ENCODE measurements around the gene TPRN.

Gene TPRN

DNA sequence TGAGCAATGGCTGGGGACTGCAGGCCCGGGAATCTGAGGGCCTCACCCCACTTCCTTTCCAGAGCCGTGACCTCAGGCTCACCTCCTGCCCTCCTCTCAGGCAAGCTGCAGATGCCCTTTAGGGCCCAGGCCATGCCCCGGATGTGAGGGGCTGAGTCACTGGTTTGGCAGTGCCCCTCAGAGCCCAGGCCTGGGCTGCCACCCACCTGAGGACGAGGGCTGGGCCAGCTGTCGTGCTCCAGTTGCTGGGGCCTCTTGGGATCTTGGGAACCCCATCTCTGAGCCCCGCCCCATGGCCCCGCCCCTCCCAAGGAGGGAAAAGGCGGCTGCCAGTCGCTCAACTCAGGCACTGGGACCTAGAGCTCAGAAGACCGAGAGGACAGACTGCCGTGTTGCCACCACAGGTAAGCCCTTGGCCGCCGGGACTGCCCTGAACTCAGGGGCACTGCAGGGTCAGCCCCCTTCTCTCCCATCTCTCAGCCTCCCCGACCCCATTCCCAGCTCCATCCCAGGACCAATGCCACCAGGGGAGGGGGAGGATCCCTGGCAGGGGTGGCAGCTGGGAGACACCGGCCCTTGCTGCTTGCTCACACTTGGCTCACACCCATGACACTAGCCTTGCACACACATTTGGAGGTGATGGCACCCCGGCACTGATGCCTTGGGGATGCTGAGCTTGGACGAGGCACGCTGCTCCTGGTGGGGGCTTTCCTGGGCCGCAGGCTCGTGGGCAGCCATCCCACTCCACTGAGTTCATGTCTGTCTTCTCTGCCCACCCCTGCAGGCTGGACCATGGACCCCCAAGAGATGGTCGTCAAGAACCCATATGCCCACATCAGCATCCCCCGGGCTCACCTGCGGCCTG lies 24.5 kb upstream of the TPRN start, which contains the start of gene CYSRT1:
Gene CYSRT1, plus strand, starts transcription at position 345 of the 865 bp plus-strand sequence. Its CDS starts 448 bp downstream, at position 793.
- no peak for DNase-seq

DNA sequence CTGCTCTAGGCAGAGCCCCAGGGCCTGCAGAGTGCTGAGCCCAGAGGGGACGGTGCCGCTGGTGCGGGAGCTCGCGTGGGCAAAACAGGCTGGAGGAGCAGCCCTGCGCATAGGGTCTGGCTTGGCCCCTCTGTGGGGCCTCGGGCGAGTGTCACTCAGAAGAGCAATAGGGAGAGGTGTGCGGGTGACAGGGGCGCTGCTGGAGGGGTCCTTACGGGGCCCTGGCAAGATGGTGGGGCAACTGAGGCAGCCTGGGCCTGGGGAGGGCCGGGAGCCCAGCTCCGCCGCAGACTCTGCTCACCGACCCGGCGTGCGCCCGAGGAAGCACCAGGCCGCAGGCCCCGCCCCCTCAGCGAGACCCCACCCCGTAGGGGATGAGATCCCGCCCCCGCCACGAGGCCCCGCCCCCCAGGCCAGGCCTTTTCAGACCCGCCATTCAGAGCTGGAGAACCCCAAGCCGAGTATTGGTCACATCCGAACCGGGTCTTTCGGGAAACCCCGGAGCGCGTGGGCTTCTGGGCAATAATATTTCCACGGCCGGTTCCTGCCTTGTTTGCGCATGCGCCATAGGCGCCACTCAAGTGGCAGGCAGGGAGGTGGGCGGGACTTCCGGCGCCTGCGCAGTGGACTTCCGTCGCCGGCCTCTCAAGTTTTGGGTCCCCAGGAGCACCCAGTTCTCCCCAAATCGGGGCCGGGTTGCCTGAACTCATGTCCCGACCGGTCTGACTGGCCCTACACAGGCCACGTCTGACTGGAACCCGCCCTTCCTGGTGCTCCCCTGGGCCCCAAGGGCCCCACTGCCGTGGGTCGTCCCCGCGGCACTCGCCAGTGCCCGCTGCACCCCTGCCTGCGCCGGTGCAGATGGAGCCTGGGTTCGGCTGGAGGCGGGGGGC lies 22.8 kb upstream of the TPRN start:
- DNase-seq, result no peak

DNA sequence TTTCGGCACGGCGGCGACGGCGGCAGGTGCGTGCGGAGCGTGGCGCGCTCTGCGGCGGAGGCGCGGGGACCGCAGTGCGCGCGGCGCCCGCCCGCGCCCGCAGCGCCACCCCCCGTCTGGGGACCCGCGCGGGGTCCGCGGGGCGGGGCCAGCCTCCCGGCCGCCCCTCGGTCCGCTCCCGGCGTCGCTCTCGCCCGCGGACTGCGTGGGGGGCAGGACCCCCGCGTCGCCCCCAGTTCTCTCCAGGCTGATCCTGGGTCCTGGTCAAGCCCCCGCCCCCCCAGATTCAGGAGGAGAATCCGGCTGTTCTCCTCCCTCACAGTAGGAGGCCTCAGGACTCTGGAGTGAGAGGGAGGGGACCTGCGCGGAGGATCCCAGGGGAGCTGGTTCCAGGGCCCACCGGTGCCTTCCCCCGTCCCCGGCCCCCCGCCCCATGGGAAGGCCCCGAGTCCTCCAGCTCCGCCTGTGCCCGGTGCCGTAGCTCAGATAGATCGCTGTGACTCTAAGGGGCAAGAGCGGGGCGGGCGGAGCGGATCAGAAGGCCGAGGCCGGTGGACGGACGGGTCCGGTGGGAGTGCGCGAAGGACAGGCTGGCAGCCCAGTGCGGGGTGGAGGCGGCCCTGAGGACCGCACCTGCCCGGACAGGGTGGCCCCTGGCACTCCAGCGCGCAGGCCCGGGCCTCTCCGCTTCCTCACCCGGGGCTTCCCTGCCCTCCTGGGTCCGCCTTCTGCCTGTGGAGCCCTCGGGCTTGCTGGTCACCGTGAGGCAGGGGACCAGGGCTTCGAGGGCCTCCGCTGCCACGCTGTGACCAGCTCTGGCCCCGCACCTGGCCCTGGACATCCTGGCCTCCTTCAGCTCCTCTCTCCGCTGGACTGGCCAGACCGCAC lies 21.9 kb upstream of the TPRN start, which contains the start of gene RNF208:
Gene RNF208, minus strand, starts transcription at position 51 of the 888 bp plus-strand sequence. CDS start 1,028 bp downstream, outside the sequence.
- no peak for DNase-seq

DNA sequence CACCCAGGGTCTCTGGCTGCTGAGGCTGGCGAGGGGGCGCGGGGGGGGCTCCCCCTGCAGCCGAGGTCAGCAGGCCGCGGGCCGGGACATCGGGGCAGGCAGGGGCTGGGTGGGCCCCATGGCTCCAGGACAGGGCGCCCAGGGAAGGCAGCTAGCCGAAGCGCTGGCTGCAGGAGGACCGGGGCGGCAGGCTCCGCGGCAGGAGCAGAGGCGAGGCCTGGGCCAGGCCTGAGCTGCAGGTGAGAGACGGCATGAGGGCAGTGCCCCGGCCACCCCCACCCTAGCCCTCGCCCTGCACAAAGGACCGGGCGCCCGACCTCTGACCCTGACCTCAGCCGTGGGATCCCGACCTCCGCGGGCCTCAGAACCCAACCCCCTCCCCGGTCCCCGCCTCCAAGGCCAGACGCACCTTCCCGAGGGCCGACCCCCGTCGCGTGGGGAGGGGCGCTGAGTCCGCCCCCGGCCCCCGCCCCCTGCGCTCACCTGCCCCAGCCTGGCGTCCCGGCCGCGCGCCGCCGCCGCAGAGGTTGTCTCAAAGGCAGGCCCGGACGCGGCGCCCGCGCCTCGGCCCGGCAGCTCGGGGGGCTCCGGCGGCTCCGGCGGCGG lies 21.1 kb upstream of the TPRN start:
- DNase-seq, result no peak

DNA sequence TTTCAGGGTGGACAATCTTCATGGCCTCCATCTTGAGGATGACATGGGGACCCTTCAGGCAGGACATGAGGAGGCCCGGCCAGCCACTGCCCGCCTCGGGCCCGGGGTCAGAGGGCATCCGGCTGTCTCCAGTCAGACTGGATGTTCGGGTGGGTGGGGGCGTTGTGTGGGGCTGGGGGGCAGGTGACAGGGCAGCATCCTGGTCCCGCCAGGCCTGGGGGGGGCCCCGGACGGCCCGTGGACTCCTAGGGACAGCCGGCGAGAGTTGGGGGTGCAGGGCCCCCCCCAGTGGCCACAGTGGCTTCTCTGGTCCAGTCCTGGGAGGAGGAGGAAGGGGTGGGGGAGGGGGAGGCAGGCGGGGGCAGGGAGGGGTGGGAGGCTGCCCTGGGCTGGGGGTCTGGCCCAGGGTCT lies 20.6 kb upstream of the TPRN start:
- DNase-seq, result no peak

DNA sequence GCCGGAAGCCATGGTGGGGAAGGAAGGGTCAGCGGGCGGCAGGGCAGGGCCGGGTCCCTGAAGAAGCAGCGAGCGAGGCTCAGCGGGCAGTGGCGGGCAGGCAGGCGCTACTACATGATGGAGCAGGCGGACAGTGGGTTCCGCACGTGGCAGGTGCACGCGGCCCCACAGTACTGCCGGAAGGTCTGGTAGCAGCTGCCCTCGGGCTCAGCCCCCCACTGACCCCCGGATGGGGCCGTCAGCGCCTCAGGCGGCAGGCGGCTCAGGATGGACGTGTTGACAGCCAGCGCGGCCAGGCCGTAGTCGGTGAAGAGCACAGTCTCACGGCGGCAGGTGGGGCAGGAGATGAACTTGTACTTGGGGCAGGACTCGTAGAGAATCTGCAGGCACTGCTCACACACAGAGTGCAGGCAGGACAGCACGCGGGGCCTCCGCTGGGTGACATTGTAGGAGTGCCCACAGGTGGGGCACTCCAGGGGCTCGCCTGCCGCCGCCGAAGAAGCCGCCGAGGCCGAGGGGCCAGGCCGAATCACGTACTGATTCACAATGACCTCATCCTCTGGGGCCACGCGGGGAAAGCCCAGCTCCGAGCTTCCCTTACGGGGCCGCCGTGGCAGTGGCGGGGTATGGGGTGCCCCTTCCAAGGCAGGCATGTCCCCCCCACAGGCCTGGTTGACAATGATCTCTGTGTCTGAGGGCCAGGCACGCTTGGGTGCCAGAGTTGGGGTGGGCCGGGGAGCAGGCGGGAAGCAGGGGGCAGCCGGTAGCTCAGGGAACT lies 20.0 kb upstream of the TPRN start:
- DNase-seq, result no peak

DNA sequence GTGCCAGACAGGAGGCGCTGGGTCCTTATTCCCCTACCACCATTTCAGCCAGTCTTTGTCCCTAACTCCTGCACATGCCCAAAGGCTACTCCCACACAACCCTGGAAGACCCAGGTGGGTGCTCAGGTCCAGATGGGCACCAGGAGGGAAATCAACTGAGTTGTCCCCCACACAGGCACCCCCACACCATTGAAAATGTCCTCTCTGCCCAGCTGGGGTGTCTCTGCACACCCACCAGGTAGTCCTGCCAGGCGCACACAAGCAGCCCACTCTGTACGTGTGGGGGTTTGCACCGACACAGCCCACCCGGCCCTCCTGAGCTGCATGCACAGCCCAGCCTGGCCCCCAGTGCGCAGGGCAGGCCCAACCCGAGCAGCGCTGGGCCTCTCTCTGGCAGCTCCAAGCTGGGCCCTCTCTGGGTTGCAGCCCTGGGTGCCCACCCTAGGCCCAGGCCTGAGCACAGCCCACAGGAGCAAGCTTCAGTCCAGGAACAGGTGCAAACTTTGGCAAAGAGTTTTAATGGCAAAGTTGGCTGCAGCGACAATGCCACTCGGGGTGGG lies 19.3 kb upstream of the TPRN start:
- DNase-seq, result no peak

DNA sequence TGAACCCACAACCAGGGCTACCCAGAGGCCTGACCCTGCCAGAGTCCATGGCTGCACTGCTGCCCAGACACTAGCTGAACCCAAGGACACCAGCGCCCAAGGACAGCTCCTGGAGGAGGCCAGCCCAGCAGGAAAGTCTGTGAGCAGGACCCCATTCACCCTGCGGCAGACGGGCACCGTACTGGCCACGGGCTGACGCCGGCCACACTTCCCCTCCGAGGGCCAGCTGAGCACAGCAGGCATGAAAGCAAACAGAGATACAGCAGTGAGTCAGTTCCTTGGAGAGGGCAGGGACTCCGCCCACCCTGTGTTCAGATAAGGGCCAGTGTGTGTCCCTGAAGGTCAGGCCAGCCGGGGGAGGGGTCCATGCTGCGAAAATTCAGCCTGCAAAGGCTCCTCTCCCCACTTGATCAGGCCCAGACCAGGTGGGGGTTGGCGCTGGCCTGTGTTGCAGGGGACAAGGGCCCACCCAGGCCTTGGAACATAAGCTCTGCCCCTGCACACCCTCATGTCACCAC lies 18.3 kb upstream of the TPRN start:
- DNase-seq, result no peak

DNA sequence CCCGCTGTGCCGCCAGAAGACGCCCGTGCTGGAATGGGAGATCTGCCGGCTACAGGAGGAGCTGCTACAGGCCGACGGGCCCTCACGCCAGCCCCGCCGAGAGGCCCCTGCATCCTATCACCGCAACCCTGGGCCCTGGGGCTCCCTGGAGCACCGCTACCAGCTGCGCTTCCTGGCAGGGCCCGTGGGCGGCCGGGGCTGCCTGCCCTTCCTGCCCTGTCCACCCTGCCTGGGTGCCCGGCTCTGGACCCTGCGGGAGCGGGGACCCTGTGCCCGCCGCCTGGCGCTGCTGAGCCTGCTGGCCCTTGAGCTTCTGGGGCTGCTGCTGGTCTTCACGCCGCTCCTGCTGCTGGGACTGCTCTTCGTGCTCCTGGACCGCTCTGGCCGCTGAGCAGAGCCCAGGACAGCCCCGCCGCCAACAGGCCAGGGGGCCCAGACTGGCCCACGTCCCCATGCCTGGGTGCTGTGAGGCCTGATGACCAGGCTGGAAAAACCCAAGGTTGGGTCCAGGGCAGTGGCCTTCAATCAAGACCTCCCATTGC lies 17.7 kb upstream of the TPRN start:
- DNase-seq, result no peak

DNA sequence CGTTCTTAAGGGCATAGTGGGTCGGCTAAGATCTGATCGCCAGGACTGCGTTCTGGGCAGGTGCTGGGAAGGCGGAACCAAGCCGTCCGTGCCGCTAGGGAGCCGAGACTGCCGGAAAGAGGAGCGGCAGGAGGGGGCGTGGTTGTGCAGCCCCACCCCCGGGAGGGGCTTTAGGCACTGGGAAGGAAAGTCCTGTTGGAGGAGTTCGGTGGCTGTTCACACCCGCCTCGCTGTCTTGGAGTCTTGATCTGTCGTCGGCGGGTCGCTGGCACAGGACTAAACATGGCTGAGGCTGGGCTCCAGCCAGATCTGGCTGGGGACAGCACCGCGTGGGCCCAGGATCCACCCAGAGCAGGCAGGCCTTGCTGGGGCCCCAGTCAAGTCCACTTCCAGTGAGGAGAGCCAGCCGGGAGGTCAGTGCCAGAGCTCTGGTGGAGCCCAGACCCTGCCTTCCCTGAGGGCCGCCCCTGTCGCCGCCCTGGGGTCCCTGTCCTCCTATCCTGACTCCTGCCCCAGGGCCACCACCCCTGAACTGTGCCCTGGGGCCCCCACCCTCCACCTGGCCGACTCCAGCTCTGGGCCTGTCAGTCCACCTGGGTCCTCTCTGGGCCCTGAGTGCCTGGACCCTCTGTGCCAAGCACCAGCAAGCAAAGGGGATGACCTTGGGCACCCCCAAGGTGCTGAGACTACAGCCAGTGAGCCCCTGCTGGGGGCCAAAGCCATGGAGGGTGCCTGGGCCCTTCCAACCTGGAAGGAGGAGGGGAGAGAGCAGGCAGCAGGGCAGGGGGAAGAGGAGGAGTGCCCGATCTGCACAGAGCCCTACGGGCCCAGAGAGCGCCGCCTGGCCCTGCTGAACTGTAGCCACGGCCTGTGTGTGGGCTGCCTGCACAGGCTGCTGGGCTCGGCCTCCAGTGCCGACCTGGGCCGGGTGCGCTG lies 17.0 kb upstream of the TPRN start:
- no peak for DNase-seq

DNA sequence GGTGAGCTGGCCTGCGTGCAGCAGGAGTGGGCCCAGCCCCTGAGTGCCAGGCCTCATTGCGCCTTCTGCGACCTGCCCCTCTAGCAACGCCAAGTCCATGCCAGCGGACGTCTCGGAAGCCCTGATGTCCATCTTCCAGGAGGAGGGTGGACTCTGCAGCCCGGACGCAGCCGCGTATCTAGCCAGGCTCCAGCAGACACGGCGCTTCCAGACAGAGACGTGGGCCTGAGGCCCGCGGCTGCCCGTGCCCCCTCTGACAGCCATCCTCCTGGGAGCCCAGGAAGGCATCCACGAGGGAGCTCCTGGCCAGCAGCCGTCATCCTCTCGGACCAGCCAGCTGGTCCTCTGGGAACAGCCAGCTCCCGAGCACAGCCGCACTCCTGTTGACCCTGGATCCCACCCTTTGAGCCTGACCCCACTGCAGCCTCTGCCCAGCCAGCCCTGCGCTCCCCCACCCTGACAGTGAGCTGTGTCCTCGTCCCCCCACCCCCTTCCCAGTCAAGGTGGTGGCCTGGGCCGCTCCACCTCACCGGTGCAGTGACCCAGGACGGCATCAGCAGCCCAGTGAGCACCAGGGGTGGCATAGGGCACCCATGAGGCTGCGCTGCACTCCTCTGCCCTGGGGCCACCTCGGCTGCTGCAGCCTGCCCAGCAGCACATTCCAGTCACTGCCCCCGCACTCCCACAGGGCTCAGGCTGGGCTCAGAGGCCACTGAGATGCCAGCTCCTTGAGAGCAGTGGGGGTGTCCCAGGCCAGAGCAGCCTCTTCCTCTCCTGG lies 15.8 kb upstream of the TPRN start:
- no peak for DNase-seq

DNA sequence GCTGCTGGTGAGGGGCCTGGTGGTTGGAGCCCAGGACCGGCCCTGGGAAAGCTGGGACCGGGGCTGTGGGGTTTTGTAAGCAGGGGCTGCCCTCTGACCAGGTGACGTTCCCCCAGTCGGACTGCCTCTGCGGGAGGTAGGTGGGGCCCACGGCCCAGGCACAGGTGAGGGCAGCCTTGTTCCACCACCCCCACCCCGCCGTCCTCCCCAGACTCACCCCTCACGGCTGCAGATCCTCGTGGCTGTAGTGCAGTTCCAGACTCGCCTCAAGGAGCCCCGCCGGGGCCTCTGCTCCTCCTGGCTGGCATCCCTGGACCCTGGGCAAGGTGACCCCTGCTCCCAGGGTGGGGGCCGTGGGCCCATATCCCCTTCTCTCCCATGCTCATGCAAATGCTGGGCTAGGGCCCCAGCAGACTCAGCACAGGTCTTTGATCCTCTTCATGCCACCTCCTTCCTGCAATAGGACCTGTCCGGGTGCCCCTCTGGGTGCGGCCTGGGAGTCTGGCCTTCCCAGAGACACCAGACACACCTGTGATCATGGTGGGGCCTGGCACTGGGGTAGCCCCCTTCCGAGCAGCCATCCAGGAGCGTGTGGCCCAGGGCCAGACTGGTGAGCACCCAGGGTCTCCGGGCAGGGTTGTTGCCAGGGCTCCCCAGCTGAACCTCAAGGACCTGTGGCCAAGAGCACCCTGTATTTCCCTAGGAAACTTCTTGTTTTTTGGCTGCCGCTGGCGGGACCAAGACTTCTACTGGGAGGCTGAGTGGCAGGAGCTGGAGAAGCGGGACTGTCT lies 14.8 kb upstream of the TPRN start:
- no peak for DNase-seq

DNA sequence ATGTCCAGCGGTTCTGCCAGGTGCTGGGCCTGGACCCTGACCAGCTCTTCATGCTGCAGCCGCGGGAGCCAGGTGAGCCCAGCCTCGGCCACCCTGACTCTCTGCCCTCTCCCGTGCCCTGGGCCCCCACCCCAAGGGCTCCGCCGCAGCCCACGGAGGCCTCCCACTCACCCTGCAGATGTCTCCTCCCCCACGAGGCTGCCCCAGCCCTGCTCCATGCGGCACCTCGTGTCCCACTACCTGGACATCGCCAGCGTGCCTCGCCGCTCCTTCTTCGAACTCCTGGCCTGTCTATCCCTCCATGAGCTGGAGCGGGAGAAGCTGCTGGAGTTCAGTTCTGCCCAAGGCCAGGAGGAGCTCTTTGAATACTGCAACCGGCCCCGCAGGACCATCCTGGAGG lies 14.1 kb upstream of the TPRN start:
- DNase-seq, result no peak

DNA sequence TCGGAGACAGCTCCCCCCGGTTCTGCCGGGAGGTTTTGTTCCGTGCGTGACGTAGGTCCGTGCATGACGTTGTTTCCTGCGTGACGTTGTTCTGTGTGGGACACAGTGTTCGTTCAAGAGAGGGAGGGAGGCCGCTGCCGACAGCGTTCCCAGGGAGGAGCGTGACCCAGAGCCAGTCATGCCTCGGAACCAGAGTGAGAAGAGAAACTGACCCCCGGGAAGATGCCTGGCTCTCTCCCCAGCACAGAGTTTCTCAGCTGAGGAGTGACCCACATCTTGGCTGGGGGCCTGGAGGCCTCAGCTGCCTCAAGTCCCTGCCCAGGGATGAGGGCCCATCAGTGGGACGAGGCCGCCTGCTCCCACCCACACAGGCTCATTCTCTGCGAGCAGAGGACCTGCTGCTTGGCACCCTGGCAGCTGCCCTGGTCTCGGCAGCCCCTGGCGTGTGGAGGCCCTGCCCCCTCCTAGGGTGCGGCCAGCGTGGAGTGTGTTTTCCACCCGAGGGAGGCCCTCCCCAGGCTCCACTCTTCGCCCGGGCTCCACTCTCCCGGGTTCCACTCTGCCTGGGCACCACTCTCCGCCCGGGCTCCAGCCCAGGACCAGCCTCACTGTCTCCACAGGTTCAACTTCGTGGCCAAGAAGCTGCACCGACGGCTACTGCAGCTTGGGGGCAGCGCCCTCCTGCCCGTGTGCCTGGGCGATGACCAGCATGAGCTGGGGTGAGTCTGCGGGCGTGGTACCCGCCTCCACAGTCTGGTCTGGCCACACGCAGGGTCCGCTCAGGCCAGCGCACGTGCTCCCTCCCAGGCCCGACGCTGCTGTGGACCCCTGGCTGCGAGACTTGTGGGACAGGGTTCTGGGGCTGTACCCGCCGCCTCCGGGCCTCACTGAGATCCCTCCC lies 12.9 kb upstream of the TPRN start:
- no peak for DNase-seq

DNA sequence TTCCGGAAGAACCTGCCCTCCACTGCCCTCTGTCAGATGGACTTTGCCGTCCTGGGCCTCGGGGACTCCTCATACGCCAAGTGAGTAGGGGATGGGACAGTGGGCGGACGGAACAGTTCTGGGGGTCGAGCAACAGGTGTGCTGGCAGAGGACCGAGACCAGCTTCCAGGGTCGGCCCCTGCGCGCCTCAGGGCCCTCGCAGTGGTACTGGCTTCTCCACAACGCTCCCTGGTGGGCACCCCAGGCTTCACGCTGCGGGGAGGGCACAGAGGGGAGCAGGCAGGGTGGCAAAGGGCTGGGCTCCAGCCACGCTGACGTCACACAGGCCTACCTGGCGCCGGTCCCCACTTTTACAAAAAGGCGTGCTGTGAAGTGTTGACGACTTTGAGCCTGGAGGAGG lies 12.0 kb upstream of the TPRN start:
- DNase-seq, result no peak

DNA sequence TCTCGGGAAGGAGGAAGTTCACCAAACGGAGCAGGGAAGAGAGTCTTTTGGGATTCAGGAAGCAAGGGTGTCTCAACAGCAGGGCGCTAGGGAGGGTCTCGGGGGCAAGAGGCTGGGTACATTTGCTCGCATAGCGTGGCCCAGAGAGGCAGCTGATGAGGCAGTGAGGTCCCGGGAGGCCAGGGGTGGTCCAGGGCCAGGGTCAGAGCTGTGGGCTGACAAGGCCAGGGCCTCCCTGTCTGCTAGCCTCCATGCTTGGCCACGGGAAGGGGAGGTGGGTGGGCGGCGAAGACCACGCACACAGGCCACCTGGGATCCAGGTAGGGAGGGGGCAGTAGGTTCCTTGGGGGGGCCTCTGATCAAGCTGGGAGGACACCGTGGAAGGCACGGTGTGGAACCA lies 11.0 kb upstream of the TPRN start:
- no peak for DNase-seq

DNA sequence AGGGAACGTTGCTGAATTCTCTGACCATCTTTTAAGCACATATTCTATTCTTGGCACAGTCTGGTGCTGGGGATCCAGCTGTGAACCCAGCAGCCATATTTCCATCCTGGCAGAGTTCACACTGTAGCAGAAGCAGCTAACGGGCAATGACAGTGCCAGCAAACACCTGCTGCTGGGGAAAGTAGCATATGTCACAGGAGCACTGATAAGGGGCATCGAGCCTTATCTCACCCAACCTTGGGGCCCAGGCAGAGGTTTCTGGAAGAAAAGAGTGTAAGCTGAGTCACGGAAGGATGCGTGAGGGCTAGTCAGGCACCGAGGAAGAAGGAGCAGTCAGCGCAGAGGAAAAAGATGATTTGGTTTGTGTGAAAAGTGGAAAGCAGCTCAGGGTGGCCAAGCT lies 6.1 kb upstream of the TPRN start:
- no peak for DNase-seq
